ENCODE measurements around the gene REL. TPM values are rescaled to one million over a fixed set of nuclear protein-coding genes. Genes with fewer than 3 reads are reported as not detected.
"Not testable (repeated sequence)": the region's sequence is repeated elsewhere in the genome, so short reads cannot be mapped to it uniquely, and the experiment has no call there.

REL gene
- total RNA-seq, 2 experiments from 2014 or later: 18.4 to 22.3 TPM

DNA sequence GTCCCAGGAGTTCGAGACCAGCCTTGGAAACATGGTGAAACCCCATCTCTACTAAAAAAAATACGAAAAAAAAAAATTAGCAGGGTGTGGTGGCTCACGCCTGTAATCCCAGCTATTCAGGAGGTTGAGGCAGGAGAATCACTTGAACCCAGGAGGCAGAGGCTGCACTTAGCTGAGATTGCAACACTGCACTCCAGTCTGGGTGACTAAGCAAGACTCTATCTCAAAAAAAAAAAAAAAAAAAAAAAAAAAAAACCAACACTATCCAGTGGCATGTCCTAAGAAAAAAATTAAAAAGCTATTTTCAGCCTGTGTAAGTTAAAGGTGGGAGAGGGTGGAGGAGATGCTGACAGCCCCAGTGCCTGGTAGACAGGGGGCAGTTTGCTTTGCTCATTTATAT, 32.2 kb upstream of the REL start:
- no peak for DNase-seq
- peaks cover 2% of the 10 kb centered on the region for H3K4me1 Mint-ChIP-seq
- peaks cover 3% of the 10 kb centered on the region for H3K27me3 Mint-ChIP-seq
- no peaks in the 10 kb centered on the region for H3K9me3 Mint-ChIP-seq
- POLR2A ChIA-PET: interaction anchor here (0.5 kb wide), 1 partner anchor 73 kb away, joined by 3 read pairs; no protein-coding TSS in a partner anchor
- H3K27ac Mint-ChIP-seq: no peak overlapping the region
- CTCF ChIA-PET: interaction anchor here (1.3 kb wide), 1 partner anchor 10 kb away, joined by 8 read pairs; no protein-coding TSS in a partner anchor
- H3K36me3 Mint-ChIP-seq (ENCODE audit: low read depth): no peaks in the 10 kb centered on the region
- H3K4me3 Mint-ChIP-seq: no peak overlapping the region

DNA sequence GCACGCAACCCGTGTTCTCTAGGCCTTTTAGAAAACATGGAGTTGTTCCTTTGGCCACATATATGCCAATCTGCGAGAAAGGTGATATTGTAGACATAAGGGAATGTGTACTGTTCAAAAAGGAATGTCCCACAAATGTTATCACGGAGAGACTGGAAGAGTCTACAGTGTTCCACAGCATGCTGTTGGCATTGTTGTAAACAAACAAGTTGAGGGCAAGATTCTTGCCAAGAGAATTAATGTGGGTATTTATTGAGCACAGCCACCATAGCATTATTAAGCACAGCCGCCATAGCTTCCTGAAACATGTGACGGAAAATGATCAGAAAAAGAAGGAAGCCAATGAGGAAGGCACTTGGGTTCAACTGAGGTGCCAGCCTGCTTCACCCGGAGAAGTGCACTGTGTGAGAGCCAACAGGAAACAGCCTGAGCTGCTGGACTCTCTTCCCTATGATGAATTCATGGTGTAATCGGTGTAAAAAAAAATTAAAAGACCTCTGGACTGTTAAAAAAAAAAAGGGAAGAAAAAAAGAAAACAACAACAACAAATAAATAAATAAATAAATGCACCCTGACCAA, 29.0 kb upstream of the REL start:
- DNase-seq: no peak
- Mint-ChIP-seq H3K36me3 (ENCODE audit: low read depth) (no peaks in the 10 kb centered on the region), H3K4me3 (no peak overlapping the region), H3K9me3 (no peaks in the 10 kb centered on the region), H3K27ac (no peak overlapping the region), H3K4me1 (no peaks in the 10 kb centered on the region), H3K27me3 (peaks cover 3% of the 10 kb centered on the region)
- POLR2A ChIA-PET: no interaction called here
- CTCF ChIA-PET: interaction anchor here (0.7 kb wide), 1 partner anchor 33 kb away, joined by 3 read pairs; no protein-coding TSS in a partner anchor

DNA sequence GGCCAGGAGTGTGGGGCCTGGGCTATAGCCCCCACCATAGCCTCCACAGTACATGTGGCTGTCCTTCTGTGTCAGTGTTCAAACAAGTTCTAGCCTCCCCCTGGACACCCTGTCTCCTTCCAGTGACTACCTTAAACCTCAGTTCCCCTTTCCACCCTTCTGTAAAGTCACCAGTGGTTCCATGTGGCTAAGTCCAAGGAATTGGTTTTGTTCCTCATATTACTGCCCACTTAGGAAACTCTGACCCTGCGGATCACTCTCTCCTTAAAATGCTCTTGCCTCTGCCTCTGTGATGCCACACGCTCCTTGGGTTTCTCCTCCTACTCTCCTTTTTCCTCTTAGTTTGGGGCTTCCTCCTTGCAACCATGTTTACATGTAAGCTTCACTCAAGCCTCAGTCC, 27.8 kb upstream of the REL start:
- no peaks in the 10 kb centered on the region for H3K36me3 Mint-ChIP-seq (ENCODE audit: low read depth)
- DNase-seq: no peak
- H3K27me3 Mint-ChIP-seq: peaks cover 3% of the 10 kb centered on the region
- H3K27ac Mint-ChIP-seq: no peak overlapping the region
- no peak overlapping the region for H3K4me3 Mint-ChIP-seq
- ChIA-PET CTCF (interaction anchor here (0.6 kb wide), 1 partner anchor 815 kb away, joined by 5 read pairs; no protein-coding TSS in a partner anchor), POLR2A (no interaction called here)
- no peaks in the 10 kb centered on the region for H3K4me1 Mint-ChIP-seq
- no peaks in the 10 kb centered on the region for H3K9me3 Mint-ChIP-seq

DNA sequence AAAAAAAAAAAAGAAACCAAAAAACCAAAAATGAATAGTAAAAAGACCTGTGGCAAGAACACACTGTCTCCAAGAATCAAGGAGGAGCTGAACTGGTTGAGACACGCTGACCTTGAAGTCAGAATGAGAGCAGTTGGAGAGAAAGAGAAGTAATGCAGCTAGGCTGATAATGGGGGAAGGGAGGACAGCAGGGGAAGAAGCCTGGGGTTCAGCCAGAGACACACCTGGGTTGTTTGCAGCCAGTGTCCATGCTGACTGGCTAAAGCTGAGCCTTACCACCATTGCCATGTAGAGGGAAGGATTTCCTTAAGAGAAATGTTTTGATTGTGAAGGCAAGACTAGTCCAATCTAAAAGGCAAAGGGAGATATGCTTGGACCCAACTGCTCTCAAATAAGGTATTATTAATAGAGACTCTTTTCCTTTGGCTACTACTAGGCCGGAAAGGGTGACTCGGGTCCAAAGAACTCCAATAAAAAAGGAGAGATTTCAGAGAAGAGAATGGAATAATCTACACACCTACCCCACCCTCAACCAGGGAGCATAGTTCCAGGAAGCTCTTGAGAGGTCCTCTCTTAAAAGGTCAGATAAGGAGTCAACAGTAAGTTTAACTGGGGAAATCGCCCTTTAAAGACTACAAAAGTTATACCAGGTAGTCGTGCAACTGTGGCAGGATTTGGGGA, 25.2 kb upstream of the REL start:
- no peak overlapping the region for H3K27ac Mint-ChIP-seq
- POLR2A ChIA-PET: no interaction called here
- H3K4me1 Mint-ChIP-seq: no peaks in the 10 kb centered on the region
- no peak for DNase-seq
- no peak overlapping the region for H3K4me3 Mint-ChIP-seq
- H3K27me3 Mint-ChIP-seq: peaks cover 5% of the 10 kb centered on the region
- no peaks in the 10 kb centered on the region for H3K9me3 Mint-ChIP-seq
- no peaks in the 10 kb centered on the region for H3K36me3 Mint-ChIP-seq (ENCODE audit: low read depth)
- CTCF ChIA-PET: interaction anchor here (0.6 kb wide), 1 partner anchor 786 kb away, joined by 3 read pairs; no protein-coding TSS in a partner anchor

DNA sequence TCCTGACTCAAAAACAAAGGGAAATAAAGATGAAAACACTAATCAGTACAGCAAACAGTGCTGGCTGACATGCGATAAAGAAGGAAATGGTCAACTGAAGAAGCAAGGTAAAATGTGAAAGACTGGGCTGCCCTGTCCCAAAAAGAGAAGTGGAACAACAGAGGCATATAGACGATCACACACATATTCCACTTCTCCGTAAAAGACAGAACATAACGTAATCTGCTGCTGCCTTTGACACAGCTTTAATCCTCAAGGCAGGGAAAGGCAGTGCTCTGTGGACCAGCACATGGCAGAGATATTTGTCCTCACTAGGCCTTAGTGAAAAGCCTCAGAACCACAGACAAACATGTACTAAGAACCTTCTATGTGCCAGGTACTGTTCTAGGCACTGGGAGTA, 24.3 kb upstream of the REL start:
- H3K27ac Mint-ChIP-seq: no peak overlapping the region
- ChIA-PET POLR2A (no interaction called here), CTCF (no interaction called here)
- no peak for DNase-seq
- H3K4me1 Mint-ChIP-seq: no peaks in the 10 kb centered on the region
- no peaks in the 10 kb centered on the region for H3K36me3 Mint-ChIP-seq (ENCODE audit: low read depth)
- H3K9me3 Mint-ChIP-seq: no peaks in the 10 kb centered on the region
- peaks cover 5% of the 10 kb centered on the region for H3K27me3 Mint-ChIP-seq
- H3K4me3 Mint-ChIP-seq: no peak overlapping the region

DNA sequence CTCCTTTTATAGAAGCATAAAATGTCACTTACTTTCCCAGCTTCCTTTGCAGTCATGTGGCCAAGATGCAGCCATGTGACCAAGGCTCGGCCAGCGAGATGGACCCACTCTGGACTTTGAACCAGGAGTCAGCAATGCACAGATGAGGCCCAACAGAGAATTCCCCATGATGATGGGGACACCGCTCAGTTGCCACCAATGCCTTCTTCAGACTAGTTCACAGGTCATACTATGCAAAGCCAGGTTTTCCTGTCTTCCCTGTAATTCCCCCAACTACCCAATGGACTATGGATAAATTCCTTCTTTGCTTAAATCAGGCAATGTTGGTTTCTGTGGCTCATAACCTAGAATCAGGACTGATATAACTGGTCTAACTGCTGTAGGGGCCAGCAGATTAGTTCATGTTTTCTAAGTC, 22.5 kb upstream of the REL start:
- Mint-ChIP-seq H3K9me3 (peaks cover 3% of the 10 kb centered on the region), H3K4me1 (peaks cover 4% of the 10 kb centered on the region), H3K27me3 (peaks cover 3% of the 10 kb centered on the region), H3K4me3 (no peak overlapping the region), H3K27ac (no peak overlapping the region), H3K36me3 (ENCODE audit: low read depth) (no peaks in the 10 kb centered on the region)
- ChIA-PET CTCF (no interaction called here), POLR2A (no interaction called here)
- DNase-seq: no peak

DNA sequence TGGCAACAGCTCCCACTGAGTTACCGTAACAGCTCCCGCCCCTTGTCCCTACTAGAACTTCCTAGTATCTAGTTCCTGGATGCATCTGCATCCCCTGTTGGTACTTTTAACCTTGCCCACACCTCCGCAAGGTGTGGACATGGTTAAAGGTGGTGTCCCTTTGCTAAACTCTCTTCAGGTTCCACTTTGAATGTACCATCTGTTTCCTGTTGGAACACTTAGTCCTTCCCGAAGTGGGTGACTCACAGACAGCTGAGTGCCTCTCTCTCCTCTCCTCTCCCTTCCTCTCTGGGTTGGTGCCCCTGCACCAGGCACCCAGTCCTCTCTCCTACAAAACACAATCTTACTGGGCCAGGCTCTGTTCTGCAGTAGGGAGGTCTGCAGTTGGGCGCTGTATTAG, 19.6 kb upstream of the REL start:
- Mint-ChIP-seq H3K27ac (no peak overlapping the region), H3K36me3 (ENCODE audit: low read depth) (peaks cover 12% of the 10 kb centered on the region), H3K4me1 (peaks cover 4% of the 10 kb centered on the region), H3K4me3 (no peak overlapping the region), H3K9me3 (peaks cover 13% of the 10 kb centered on the region), H3K27me3 (peaks cover 3% of the 10 kb centered on the region)
- no peak for DNase-seq
- CTCF ChIA-PET: interaction anchor here (0.6 to 1.0 kb wide), 2 partner anchors 54 to 1366 kb away, joined by 3 read pairs; no protein-coding TSS in a partner anchor
- POLR2A ChIA-PET: no interaction called here

DNA sequence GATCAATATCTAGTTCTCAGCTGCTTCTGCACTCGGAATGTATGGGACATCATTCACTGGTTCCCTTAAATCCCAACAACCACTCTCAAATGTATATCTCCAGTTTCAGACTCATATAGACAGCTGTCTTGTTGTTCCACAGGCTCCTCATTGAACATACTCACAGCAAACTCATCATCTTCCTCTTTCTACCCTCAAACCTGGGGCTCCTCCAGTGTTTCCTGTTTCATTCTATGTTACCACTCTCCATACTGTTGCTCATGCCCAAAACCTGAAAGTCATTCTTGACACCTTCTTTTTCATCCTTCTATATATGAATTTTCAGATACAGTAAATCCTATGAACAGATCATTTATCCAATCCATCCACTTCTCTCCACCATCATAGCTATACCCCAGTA, 18.7 kb upstream of the REL start:
- Mint-ChIP-seq H3K27me3 (peaks cover 3% of the 10 kb centered on the region), H3K9me3 (peaks cover 19% of the 10 kb centered on the region), H3K27ac (no peak overlapping the region), H3K4me3 (no peak overlapping the region), H3K36me3 (ENCODE audit: low read depth) (peaks cover 20% of the 10 kb centered on the region), H3K4me1 (peaks cover 11% of the 10 kb centered on the region)
- POLR2A ChIA-PET: no interaction called here
- CTCF ChIA-PET: no interaction called here
- DNase-seq: no peak

DNA sequence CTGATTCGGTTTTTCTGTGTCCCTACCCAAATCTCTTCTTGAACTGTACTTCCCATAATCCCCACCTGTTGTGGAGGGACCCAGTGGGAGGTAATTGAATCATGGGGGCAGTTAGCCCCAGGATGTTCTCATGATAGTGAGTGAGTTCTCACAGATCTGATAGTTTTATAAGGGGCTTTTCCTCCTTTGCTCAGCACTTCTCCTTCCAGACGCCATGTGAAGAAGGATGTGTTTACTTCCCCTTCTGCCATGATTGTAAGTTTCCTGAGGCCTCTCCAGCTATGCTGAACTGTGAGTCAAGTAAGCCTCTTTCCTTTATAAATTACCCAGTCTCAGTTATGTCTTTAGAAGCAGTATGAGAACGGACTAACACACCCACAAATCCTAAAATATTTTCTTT, 16.0 kb upstream of the REL start:
- H3K27ac Mint-ChIP-seq, H3K4me3 Mint-ChIP-seq, POLR2A ChIA-PET, CTCF ChIA-PET, DNase-seq, H3K27me3 Mint-ChIP-seq: not testable (repeated sequence)
- Mint-ChIP-seq H3K4me1 (peaks cover 24% of the 10 kb centered on the region), H3K9me3 (peaks cover 23% of the 10 kb centered on the region), H3K36me3 (ENCODE audit: low read depth) (peaks cover 33% of the 10 kb centered on the region)

DNA sequence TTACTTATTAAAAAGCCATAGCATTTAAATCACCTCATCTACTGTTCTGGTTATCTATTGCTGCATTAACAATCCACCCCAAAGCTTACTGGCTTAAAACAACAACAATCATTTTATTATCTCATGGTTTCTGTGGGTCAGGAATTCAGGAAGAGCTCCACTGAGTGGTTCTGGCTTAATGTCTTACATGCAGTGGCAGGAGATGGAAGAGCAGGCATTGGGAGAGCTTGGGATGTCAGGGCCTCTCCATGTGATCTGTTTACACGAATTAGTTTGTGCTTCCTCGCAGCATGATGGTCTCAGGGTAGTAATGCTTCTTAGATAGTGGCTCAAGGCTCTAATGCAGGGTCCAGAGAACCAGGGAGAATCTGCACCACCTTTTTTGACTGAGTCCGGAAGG, 14.4 kb upstream of the REL start:
- Mint-ChIP-seq H3K36me3 (ENCODE audit: low read depth) (peaks cover 33% of the 10 kb centered on the region), H3K4me3 (no peak overlapping the region), H3K4me1 (peaks cover 24% of the 10 kb centered on the region), H3K27me3 (no peaks in the 10 kb centered on the region), H3K9me3 (peaks cover 25% of the 10 kb centered on the region), H3K27ac (peak overlapping the region; percentile 58)
- ChIA-PET CTCF (no interaction called here), POLR2A (no interaction called here)
- no peak for DNase-seq

DNA sequence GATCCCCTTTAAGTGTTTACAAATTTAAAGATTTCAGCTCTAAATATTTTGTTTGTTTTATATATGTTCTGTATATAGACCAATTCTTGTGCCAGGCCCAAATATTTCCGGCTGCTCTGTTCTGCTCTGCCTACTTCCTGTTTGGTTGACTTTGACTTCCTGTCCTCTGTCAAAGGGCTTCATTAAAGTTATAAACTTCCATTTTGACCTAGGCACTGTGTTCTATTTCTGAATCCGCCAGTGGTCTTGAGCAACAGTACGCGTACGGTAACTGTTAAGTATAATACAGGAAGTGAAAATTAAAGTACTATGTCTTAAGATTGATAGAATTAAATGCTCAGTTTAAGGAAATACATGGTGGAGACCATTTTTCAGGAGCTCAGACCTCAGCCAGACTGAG, 13.5 kb upstream of the REL start:
- Mint-ChIP-seq H3K4me1 (peaks cover 28% of the 10 kb centered on the region), H3K4me3 (peak overlapping the region; percentile 40), H3K27ac (peak overlapping the region; percentile 93), H3K9me3 (peaks cover 22% of the 10 kb centered on the region), H3K27me3 (no peaks in the 10 kb centered on the region), H3K36me3 (ENCODE audit: low read depth) (peaks cover 33% of the 10 kb centered on the region)
- peak; percentile 49 for DNase-seq
- CTCF ChIA-PET: no interaction called here
- POLR2A ChIA-PET: no interaction called here

DNA sequence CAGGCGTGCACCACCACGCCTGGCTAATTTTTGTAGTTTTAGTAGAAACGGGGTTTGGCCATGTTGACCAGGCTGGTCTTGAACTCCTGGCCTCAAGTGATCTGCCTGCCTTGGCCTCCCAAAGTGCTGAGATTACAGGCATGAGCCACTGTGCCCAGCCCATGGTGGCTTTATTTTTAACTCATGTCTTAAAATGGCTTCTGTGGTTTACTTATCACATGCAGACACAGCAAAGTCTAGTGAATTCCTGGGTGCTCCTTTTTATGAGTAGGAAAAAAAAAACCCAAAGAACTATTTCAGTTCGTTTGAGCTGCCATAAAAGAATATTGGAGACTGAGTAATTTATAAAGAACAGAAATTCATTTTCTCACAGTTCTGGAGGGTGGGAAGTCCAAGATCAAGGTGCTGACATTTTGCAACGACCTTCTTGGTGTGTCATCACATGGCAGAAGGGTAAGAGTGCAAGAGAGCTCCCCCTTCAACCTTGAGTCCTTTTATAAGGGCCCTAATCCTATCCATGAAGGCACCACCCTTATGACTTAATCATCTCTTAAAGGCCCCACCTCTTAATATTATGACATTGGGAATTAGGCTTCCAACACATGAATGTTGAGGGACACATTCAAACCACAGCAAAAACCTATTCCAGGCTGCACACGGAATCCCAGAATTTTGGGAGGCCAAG, 12.6 kb upstream of the REL start:
- POLR2A ChIA-PET: no interaction called here
- DNase-seq: no peak

DNA sequence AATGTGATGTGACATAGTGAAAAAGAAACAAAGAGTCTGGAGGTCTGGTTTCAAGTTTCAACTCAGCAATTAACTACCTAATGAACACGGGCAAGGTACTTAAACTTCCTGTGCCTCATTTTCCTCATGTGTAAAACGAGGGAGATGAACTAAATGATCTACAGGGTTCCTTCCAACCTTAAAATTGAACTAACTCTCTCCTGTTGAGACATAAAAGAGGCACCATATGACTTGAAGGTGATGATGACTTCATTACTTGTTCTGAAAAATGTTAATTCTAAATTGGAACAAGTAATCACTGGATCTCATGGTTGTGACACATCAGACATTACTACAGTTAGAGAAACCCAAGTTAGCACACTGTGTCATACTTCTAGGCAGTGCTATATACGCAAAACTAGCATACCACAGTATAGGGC, 8.9 kb upstream of the REL start:
- no peak overlapping the region for H3K4me3 Mint-ChIP-seq
- no peak overlapping the region for H3K27ac Mint-ChIP-seq
- DNase-seq: no peak
- POLR2A ChIA-PET: no interaction called here
- CTCF ChIA-PET: interaction anchor here (0.6 kb wide), 1 partner anchor 714 kb away, joined by 3 read pairs; no protein-coding TSS in a partner anchor
- peaks cover 16% of the 10 kb centered on the region for H3K36me3 Mint-ChIP-seq (ENCODE audit: low read depth)
- H3K27me3 Mint-ChIP-seq: no peaks in the 10 kb centered on the region
- H3K4me1 Mint-ChIP-seq: peaks cover 23% of the 10 kb centered on the region
- H3K9me3 Mint-ChIP-seq: peaks cover 7% of the 10 kb centered on the region

More for the DNA sequence above, 12.6 kb upstream of the REL start:
- H3K4me1 Mint-ChIP-seq: peaks cover 30% of the 10 kb centered on the region
- H3K36me3 Mint-ChIP-seq (ENCODE audit: low read depth): peaks cover 33% of the 10 kb centered on the region
- no peak overlapping the region for H3K4me3 Mint-ChIP-seq
- peaks cover 21% of the 10 kb centered on the region for H3K9me3 Mint-ChIP-seq
- CTCF ChIA-PET: no interaction called here
- peak overlapping the region; percentile 60 for H3K27ac Mint-ChIP-seq
- H3K27me3 Mint-ChIP-seq: no peaks in the 10 kb centered on the region
